Measurements from ENCODE around the gene PTTG1IP2.

DNA sequence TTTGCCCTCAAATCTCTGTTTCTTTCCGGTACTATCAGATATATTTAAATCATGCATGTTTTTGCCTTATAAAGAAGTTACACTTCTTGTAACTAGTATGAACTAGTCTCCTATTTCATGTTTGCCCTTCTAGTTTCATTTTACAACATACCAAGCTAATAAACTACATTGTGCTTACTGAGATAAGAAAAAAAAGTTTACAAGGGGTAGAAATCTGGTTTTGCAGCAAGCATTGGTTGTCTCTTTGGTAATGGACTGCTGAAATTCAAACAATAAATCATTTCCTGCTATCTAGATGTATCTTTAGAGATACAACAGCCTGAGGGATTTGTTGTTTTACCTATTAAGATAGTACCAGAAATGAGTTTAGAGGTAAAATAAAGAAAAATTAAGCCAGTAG, 18.8 kb downstream of the PTTG1IP2 start:
- TF ChIP-seq, protein P1, sequence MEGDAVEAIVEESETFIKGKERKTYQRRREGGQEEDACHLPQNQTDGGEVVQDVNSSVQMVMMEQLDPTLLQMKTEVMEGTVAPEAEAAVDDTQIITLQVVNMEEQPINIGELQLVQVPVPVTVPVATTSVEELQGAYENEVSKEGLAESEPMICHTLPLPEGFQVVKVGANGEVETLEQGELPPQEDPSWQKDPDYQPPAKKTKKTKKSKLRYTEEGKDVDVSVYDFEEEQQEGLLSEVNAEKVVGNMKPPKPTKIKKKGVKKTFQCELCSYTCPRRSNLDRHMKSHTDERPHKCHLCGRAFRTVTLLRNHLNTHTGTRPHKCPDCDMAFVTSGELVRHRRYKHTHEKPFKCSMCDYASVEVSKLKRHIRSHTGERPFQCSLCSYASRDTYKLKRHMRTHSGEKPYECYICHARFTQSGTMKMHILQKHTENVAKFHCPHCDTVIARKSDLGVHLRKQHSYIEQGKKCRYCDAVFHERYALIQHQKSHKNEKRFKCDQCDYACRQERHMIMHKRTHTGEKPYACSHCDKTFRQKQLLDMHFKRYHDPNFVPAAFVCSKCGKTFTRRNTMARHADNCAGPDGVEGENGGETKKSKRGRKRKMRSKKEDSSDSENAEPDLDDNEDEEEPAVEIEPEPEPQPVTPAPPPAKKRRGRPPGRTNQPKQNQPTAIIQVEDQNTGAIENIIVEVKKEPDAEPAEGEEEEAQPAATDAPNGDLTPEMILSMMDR (tag by site-specific recombination; IDR thresholded peaks at IDR 0.05) = no peak
- TF ChIP-seq ZNF768 (tag by site-specific recombination; IDR thresholded peaks at IDR 0.05) (no peak), ZNF624 (tag by site-specific recombination; IDR thresholded peaks at IDR 0.05) (no peak), ZNF521 (tag by site-specific recombination; IDR thresholded peaks at IDR 0.05) (no peak), ZNF510 (tag by site-specific recombination; IDR thresholded peaks at IDR 0.05; ENCODE audit: insufficient replicate concordance) (no peak), ZNF114 (tag by site-specific recombination; IDR thresholded peaks at IDR 0.05) (no peak), YY1 (tag by site-specific recombination; IDR thresholded peaks at IDR 0.05) (no peak), ZNF558 (tag by site-specific recombination; IDR thresholded peaks at IDR 0.05) (no peak)

All from HEK293 (cell line).